ENCODE data around the gene GPR78. TPM values are rescaled to one million over a fixed set of nuclear protein-coding genes. Genes with fewer than 3 reads are reported as not detected.

GPR78 gene
- total and polyA plus RNA-seq, 2 donors (not counting 1 experiment from before 2014, with no cell fraction given): 0.20 to 0.33 TPM

- no peak for DNase-seq (ENCODE audit: low read depth in 2 of 2)
- Histone ChIP-seq H3K27me3 (ENCODE audit: control insufficient read depth, insufficient read depth, low read length) (no peaks in the 10 kb centered on the region), H3K36me3 (ENCODE audit: control insufficient read depth, insufficient read depth, low read length) (peaks cover 3% of the 10 kb centered on the region), H3K9ac (ENCODE audit: insufficient read depth, low read length) (no peak overlapping the region), H4K20me1 (ENCODE audit: control insufficient read depth, extremely low read depth, insufficient read depth, low read length) (no peaks in the 10 kb centered on the region), H2AFZ (ENCODE audit: low read length) (no peak overlapping the region), H3K9me3 (ENCODE audit: control insufficient read depth, insufficient read depth, low read depth, low read length) (no peaks in the 10 kb centered on the region), H3K4me3 (replicated peaks in 1 of 4; ENCODE audit: control extremely low read depth in 1 of 4, insufficient read depth in 1 of 4, low read depth in 3 of 4, low read length in 4 of 4) (no peak overlapping the region), H3K79me2 (ENCODE audit: control insufficient read depth, insufficient read depth, low read length) (no peaks in the 10 kb centered on the region), H3K27ac (ENCODE audit: insufficient read depth, low read length) (no peak overlapping the region), H3K4me1 (ENCODE audit: control insufficient read depth, extremely low read depth, insufficient read depth, low read length) (no peaks in the 10 kb centered on the region), H3K4me2 (ENCODE audit: extremely low read depth, insufficient read depth, low read length) (no peak overlapping the region)
- TF ChIP-seq EZH2 (IDR thresholded peaks at IDR 0.05; ENCODE audit: low read length, missing control alignments) (no peak), CTCF (conservative IDR thresholded peaks at IDR 0.05 in 1 of 2, IDR thresholded peaks at IDR 0.05 in 1 of 2; ENCODE audit: low read depth in 1 of 2, low read length in 2 of 2) (no peak)
Observed at GRCh38 chr4:8603931-8604330, 23.7 kb downstream of the GPR78 start.

- Histone ChIP-seq H3K9me3 (ENCODE audit: control insufficient read depth, insufficient read depth, low read depth, low read length) (no peaks in the 10 kb centered on the region), H3K9ac (ENCODE audit: insufficient read depth, low read length) (no peak overlapping the region), H2AFZ (ENCODE audit: low read length) (no peak overlapping the region), H3K36me3 (ENCODE audit: control insufficient read depth, insufficient read depth, low read length) (peaks cover 1% of the 10 kb centered on the region), H3K27me3 (ENCODE audit: control insufficient read depth, insufficient read depth, low read length) (no peaks in the 10 kb centered on the region), H3K4me1 (ENCODE audit: control insufficient read depth, extremely low read depth, insufficient read depth, low read length) (no peaks in the 10 kb centered on the region), H4K20me1 (ENCODE audit: control insufficient read depth, extremely low read depth, insufficient read depth, low read length) (no peaks in the 10 kb centered on the region), H3K4me2 (ENCODE audit: extremely low read depth, insufficient read depth, low read length) (no peak overlapping the region), H3K79me2 (ENCODE audit: control insufficient read depth, insufficient read depth, low read length) (no peaks in the 10 kb centered on the region), H3K4me3 (replicated peaks in 1 of 4; ENCODE audit: control extremely low read depth in 1 of 4, insufficient read depth in 1 of 4, low read depth in 3 of 4, low read length in 4 of 4) (no peak overlapping the region), H3K27ac (ENCODE audit: insufficient read depth, low read length) (no peak overlapping the region)
- no peak for DNase-seq (ENCODE audit: low read depth in 2 of 2)
- TF ChIP-seq CTCF (conservative IDR thresholded peaks at IDR 0.05 in 1 of 2, IDR thresholded peaks at IDR 0.05 in 1 of 2; ENCODE audit: low read depth in 1 of 2, low read length in 2 of 2) (no peak), EZH2 (IDR thresholded peaks at IDR 0.05; ENCODE audit: low read length, missing control alignments) (no peak)
Observed at GRCh38 chr4:8605289-8605688, 25.1 kb downstream of the GPR78 start.

- Histone ChIP-seq H3K4me1 (ENCODE audit: control insufficient read depth, extremely low read depth, insufficient read depth, low read length) (no peaks in the 10 kb centered on the region), H3K27me3 (ENCODE audit: control insufficient read depth, insufficient read depth, low read length) (no peaks in the 10 kb centered on the region), H3K9ac (ENCODE audit: insufficient read depth, low read length) (no peak overlapping the region), H3K36me3 (ENCODE audit: control insufficient read depth, insufficient read depth, low read length) (peaks cover 1% of the 10 kb centered on the region), H3K4me2 (ENCODE audit: extremely low read depth, insufficient read depth, low read length) (no peak overlapping the region), H2AFZ (ENCODE audit: low read length) (no peak overlapping the region), H3K9me3 (ENCODE audit: control insufficient read depth, insufficient read depth, low read depth, low read length) (no peaks in the 10 kb centered on the region), H3K4me3 (replicated peaks in 1 of 4; ENCODE audit: control extremely low read depth in 1 of 4, insufficient read depth in 1 of 4, low read depth in 3 of 4, low read length in 4 of 4) (no peak overlapping the region), H4K20me1 (ENCODE audit: control insufficient read depth, extremely low read depth, insufficient read depth, low read length) (no peaks in the 10 kb centered on the region), H3K79me2 (ENCODE audit: control insufficient read depth, insufficient read depth, low read length) (no peaks in the 10 kb centered on the region), H3K27ac (ENCODE audit: insufficient read depth, low read length) (no peak overlapping the region)
- no peak for TF ChIP-seq CTCF (conservative IDR thresholded peaks at IDR 0.05 in 1 of 2, IDR thresholded peaks at IDR 0.05 in 1 of 2; ENCODE audit: low read depth in 1 of 2, low read length in 2 of 2)
- TF ChIP-seq EZH2 (IDR thresholded peaks at IDR 0.05; ENCODE audit: low read length, missing control alignments): no peak
- DNase-seq (ENCODE audit: low read depth in 2 of 2): no peak
Observed at GRCh38 chr4:8606476-8606875, 26.3 kb downstream of the GPR78 start.

All from fibroblast of lung (primary cell).